ENCODE results near the gene ARHGAP28. TPM values are rescaled to one million over a fixed set of nuclear protein-coding genes. Genes with fewer than 3 reads are reported as not detected.

The ARHGAP28 gene
- total RNA-seq, 1 donor from 2014 or later, result 2.2 TPM

GRCh38 chr18:6948281-6949055, 219.0 kb downstream of the ARHGAP28 start:
- TF ChIP-seq CTCF (conservative IDR thresholded peaks at IDR 0.05; ENCODE audit: low read depth, low read length), result no peak
- H3K4me3 ChIP-seq (ENCODE audit: low read depth, low read length), result no peak overlapping the region
- no peak for DNase-seq (ENCODE audit: low read depth)

- DNase-seq (ENCODE audit: low read depth), result no peak
- no peak overlapping the region for H3K4me3 ChIP-seq (ENCODE audit: low read depth, low read length)
- no peak for TF ChIP-seq CTCF (conservative IDR thresholded peaks at IDR 0.05; ENCODE audit: low read depth, low read length)
These were observed 220.5 kb downstream of the ARHGAP28 start for GRCh38 chr18:6949800-6950586.

GRCh38 chr18:6950641-6951040, 221.1 kb downstream of the ARHGAP28 start:
- DNase-seq (ENCODE audit: low read depth), result no peak
- no peak overlapping the region for H3K4me3 ChIP-seq (ENCODE audit: low read depth, low read length)

GRCh38 chr18:6951336-6952090, 222.0 kb downstream of the ARHGAP28 start:
- H3K4me3 ChIP-seq (ENCODE audit: low read depth, low read length), result no peak overlapping the region
- no peak for TF ChIP-seq CTCF (conservative IDR thresholded peaks at IDR 0.05; ENCODE audit: low read depth, low read length)
- no peak for DNase-seq (ENCODE audit: low read depth)

More at GRCh38 chr18:6950641-6951040, 221.1 kb downstream of the ARHGAP28 start:
- TF ChIP-seq CTCF (conservative IDR thresholded peaks at IDR 0.05; ENCODE audit: low read depth, low read length), result no peak

- no peak for TF ChIP-seq CTCF (conservative IDR thresholded peaks at IDR 0.05; ENCODE audit: low read depth, low read length)
These were observed 225.0 kb downstream of the ARHGAP28 start for GRCh38 chr18:6954501-6954900.

GRCh38 chr18:6955304-6955703, 225.8 kb downstream of the ARHGAP28 start:
- DNase-seq (ENCODE audit: low read depth), result no peak
- TF ChIP-seq CTCF (conservative IDR thresholded peaks at IDR 0.05; ENCODE audit: low read depth, low read length), result no peak
- no peak overlapping the region for H3K4me3 ChIP-seq (ENCODE audit: low read depth, low read length)

More at GRCh38 chr18:6954501-6954900, 225.0 kb downstream of the ARHGAP28 start:
- DNase-seq (ENCODE audit: low read depth), result no peak
- no peak overlapping the region for H3K4me3 ChIP-seq (ENCODE audit: low read depth, low read length)
